ENCODE measurements around the gene RASSF3. TPM values are rescaled to one million over a fixed set of nuclear protein-coding genes. Genes with fewer than 3 reads are reported as not detected.
A peak's percentile ranks its signal among the peaks of the same experiment; 100 is the strongest.
"Not testable (repeated sequence)": the region's sequence is repeated elsewhere in the genome, so short reads cannot be mapped to it uniquely, and the experiment has no call there.

The RASSF3 gene
- total and polyA plus RNA-seq, 2 of the 13 experiments (the other 11 are each of a cell fraction or from before 2014, with no cell fraction given), result 15.5 to 16.0 TPM

DNA sequence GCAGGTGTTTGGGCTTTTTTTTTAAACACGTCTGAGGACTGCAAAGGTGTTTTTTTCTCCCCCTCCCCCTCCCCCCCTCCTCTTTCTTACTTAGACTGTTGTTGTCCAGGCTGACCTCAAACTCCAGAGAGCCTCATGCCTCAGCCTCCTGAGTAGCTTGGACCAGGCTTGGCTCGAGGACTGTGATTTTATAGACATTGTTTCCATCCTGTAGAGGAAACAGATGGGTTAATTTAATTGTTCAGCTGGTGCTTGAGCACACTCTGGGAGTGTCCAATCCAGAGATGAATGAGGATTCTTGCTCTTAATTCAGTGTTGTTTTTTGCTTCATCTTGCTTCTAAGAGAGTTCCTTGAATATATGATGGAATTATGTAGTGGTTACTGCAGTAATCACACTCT lies 42.1 kb downstream of the RASSF3 start:
- intact Hi-C loops (cut with micrococcal nuclease; ENCODE audit: unreplicated experiment) (no loop called here), in situ Hi-C loops (cut with HindIII; ENCODE audit: extremely low pct_ligation_motif_present, low pct_unique_long_range_greater_than_20kb) (no loop called here)
- Histone ChIP-seq H3K4me2 (ENCODE audit: low read depth, low read length) (no peak overlapping the region), H2AFZ (ENCODE audit: low read length) (no peak overlapping the region), H3K9me3 (ENCODE audit: low read length) (no peaks in the 10 kb centered on the region), H4K20me1 (ENCODE audit: insufficient read depth, low read length) (0 out of 2 replicates have a peak, but pooled peaks cover 2% of the 10 kb centered on the region), H3K4me3 (replicated peaks in 1 of 3; ENCODE audit: insufficient read depth in 1 of 3, low read depth in 2 of 3, low read length in 3 of 3) (no peak overlapping the region), H3K36me3 (replicated peaks in 1 of 2; ENCODE audit: control insufficient read depth in 1 of 2, insufficient read depth in 2 of 2, low read length in 2 of 2) (no peaks in the 10 kb centered on the region), H3K27me3 (ENCODE audit: control insufficient read depth in 1 of 2, insufficient read depth in 2 of 2, low read length in 2 of 2) (no peaks in the 10 kb centered on the region), H3K9ac (ENCODE audit: insufficient read depth, low read depth, low read length) (no peak overlapping the region), H3K4me1 (ENCODE audit: insufficient read depth, low read length) (peaks cover 57% of the 10 kb centered on the region), H3K27ac (ENCODE audit: extremely low read length, insufficient read depth, low read length) (no peak overlapping the region), H3K79me2 (ENCODE audit: insufficient read depth, low read length) (peaks cover 35% of the 10 kb centered on the region)
- ATAC-seq, result no peak
- 98% methylated on average over 2 of the region's 2 CpGs for WGBS (ENCODE audit: low lambda C conversion rate)
- no peak for DNase-seq (ENCODE audit: low spot score)
- BruUV-seq (replicated peaks), result no TSS peak
- FAIRE-seq, result no peak
- ChIA-PET CTCF (ENCODE audit: low intra/inter-chr PET ratio, low total read pairs) (no interaction called here), POLR2A (no interaction called here)
- TF ChIP-seq MEIS2 (CRISPR knock-in tag; IDR thresholded peaks at IDR 0.05), result no peak
- TF ChIP-seq ZFP62 (CRISPR knock-in tag; IDR thresholded peaks at IDR 0.05), result no peak
- TF ChIP-seq, protein P1, sequence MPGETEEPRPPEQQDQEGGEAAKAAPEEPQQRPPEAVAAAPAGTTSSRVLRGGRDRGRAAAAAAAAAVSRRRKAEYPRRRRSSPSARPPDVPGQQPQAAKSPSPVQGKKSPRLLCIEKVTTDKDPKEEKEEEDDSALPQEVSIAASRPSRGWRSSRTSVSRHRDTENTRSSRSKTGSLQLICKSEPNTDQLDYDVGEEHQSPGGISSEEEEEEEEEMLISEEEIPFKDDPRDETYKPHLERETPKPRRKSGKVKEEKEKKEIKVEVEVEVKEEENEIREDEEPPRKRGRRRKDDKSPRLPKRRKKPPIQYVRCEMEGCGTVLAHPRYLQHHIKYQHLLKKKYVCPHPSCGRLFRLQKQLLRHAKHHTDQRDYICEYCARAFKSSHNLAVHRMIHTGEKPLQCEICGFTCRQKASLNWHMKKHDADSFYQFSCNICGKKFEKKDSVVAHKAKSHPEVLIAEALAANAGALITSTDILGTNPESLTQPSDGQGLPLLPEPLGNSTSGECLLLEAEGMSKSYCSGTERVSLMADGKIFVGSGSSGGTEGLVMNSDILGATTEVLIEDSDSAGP (CRISPR knock-in tag; IDR thresholded peaks at IDR 0.05; ENCODE audit: borderline replicate concordance), result no peak
- no peak for TF ChIP-seq ZNF577 (CRISPR knock-in tag; IDR thresholded peaks at IDR 0.05; ENCODE audit: borderline replicate concordance, low read depth)
- TF ChIP-seq ARNT (IDR thresholded peaks at IDR 0.05), result no peak
- no peak for TF ChIP-seq ZNF841 (CRISPR knock-in tag; IDR thresholded peaks at IDR 0.05; ENCODE audit: borderline replicate concordance)

DNA sequence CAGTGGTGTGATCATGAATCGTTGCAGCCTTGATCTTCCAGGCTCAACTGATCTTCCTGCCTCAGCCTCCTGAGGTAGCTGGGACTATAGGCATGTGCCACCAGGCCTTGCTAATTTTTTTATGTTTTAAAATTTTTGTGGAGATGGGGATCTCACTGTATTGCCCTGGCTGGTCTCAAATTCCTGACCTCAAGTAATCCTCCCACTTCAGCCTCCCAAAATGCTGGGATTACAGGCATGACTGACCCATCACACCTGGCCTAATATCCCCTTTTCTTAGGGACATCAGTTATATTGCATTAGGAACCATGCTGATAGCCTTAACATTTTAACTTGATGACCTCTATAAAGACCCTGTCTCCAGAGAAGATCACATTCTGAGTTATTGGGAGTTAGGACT lies 42.8 kb downstream of the RASSF3 start:
- Histone ChIP-seq H3K4me3 (replicated peaks in 1 of 3; ENCODE audit: insufficient read depth in 1 of 3, low read depth in 2 of 3, low read length in 3 of 3) (no peak overlapping the region), H3K4me2 (ENCODE audit: low read depth, low read length) (no peak overlapping the region), H3K27me3 (ENCODE audit: control insufficient read depth in 1 of 2, insufficient read depth in 2 of 2, low read length in 2 of 2) (no peaks in the 10 kb centered on the region), H3K4me1 (ENCODE audit: insufficient read depth, low read length) (peaks cover 64% of the 10 kb centered on the region), H3K9me3 (ENCODE audit: low read length) (no peaks in the 10 kb centered on the region), H4K20me1 (ENCODE audit: insufficient read depth, low read length) (0 out of 2 replicates have a peak, but pooled peaks cover 2% of the 10 kb centered on the region), H3K79me2 (ENCODE audit: insufficient read depth, low read length) (peaks cover 40% of the 10 kb centered on the region), H3K27ac (ENCODE audit: extremely low read length, insufficient read depth, low read length) (no peak overlapping the region), H2AFZ (ENCODE audit: low read length) (no peak overlapping the region), H3K9ac (ENCODE audit: insufficient read depth, low read depth, low read length) (no peak overlapping the region), H3K36me3 (replicated peaks in 1 of 2; ENCODE audit: control insufficient read depth in 1 of 2, insufficient read depth in 2 of 2, low read length in 2 of 2) (no peaks in the 10 kb centered on the region)
- WGBS (ENCODE audit: low lambda C conversion rate), result 92% methylated on average over 1 of the region's 1 CpG
- TF ChIP-seq ZNF121 (CRISPR knock-in tag; IDR thresholded peaks at IDR 0.05), result peak; percentile 55; the same call in 1 of the 2 replicates
- TF ChIP-seq, protein P2, sequence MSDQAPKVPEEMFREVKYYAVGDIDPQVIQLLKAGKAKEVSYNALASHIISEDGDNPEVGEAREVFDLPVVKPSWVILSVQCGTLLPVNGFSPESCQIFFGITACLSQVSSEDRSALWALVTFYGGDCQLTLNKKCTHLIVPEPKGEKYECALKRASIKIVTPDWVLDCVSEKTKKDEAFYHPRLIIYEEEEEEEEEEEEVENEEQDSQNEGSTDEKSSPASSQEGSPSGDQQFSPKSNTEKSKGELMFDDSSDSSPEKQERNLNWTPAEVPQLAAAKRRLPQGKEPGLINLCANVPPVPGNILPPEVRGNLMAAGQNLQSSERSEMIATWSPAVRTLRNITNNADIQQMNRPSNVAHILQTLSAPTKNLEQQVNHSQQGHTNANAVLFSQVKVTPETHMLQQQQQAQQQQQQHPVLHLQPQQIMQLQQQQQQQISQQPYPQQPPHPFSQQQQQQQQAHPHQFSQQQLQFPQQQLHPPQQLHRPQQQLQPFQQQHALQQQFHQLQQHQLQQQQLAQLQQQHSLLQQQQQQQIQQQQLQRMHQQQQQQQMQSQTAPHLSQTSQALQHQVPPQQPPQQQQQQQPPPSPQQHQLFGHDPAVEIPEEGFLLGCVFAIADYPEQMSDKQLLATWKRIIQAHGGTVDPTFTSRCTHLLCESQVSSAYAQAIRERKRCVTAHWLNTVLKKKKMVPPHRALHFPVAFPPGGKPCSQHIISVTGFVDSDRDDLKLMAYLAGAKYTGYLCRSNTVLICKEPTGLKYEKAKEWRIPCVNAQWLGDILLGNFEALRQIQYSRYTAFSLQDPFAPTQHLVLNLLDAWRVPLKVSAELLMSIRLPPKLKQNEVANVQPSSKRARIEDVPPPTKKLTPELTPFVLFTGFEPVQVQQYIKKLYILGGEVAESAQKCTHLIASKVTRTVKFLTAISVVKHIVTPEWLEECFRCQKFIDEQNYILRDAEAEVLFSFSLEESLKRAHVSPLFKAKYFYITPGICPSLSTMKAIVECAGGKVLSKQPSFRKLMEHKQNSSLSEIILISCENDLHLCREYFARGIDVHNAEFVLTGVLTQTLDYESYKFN (CRISPR knock-in tag; conservative IDR thresholded peaks at IDR 0.05), result no peak
- intact Hi-C loops (cut with micrococcal nuclease; ENCODE audit: unreplicated experiment) (no loop called here), in situ Hi-C loops (cut with HindIII; ENCODE audit: extremely low pct_ligation_motif_present, low pct_unique_long_range_greater_than_20kb) (no loop called here)
- ChIA-PET POLR2A (no interaction called here), CTCF (ENCODE audit: low intra/inter-chr PET ratio, low total read pairs) (no interaction called here)
- DNase-seq (ENCODE audit: low spot score), result no peak
- FAIRE-seq, result no peak
- no TSS peak for BruUV-seq (replicated peaks)
- no peak for ATAC-seq

DNA sequence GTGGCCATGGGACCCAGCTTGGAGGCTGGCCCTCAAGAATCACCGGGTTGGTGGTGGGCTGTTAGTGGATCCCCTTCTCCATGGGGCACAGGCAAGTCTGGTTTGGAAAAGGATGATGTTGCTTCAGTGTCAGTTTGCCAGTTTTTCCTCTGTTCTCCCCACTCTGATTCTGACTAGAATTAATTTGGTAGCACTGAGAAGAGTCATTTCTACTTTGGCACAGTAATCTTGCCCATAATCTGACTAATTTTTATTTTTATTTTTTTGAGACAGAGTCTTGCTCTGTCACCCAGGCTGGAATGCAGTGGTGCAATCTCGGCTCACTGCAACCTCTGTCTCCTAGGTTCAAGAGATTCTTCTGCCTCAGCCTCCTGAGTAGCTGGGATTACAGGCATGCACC lies 43.6 kb downstream of the RASSF3 start:
- H3K4me2 ChIP-seq (ENCODE audit: low read depth, low read length); H3K27ac ChIP-seq (ENCODE audit: extremely low read length, insufficient read depth, low read length); CTCF ChIA-PET (ENCODE audit: low intra/inter-chr PET ratio, low total read pairs); H3K9ac ChIP-seq (ENCODE audit: insufficient read depth, low read depth, low read length); BruUV-seq (replicated peaks); H3K27me3 ChIP-seq (ENCODE audit: control insufficient read depth in 1 of 2, insufficient read depth in 2 of 2, low read length in 2 of 2); H3K4me3 ChIP-seq (replicated peaks in 1 of 3; ENCODE audit: insufficient read depth in 1 of 3, low read depth in 2 of 3, low read length in 3 of 3); DNase-seq (ENCODE audit: low spot score); FAIRE-seq; H3K9me3 ChIP-seq (ENCODE audit: low read length); in situ Hi-C loops (cut with HindIII; ENCODE audit: extremely low pct_ligation_motif_present, low pct_unique_long_range_greater_than_20kb); H3K36me3 ChIP-seq (replicated peaks in 1 of 2; ENCODE audit: control insufficient read depth in 1 of 2, insufficient read depth in 2 of 2, low read length in 2 of 2); H2AFZ ChIP-seq (ENCODE audit: low read length); ATAC-seq; POLR2A ChIA-PET; intact Hi-C loops (cut with micrococcal nuclease; ENCODE audit: unreplicated experiment); H4K20me1 ChIP-seq (ENCODE audit: insufficient read depth, low read length): not testable (repeated sequence)
- Histone ChIP-seq H3K79me2 (ENCODE audit: insufficient read depth, low read length) (peaks cover 40% of the 10 kb centered on the region), H3K4me1 (ENCODE audit: insufficient read depth, low read length) (peaks cover 72% of the 10 kb centered on the region)
- 90% methylated on average over 2 of the region's 2 CpGs for WGBS (ENCODE audit: low lambda C conversion rate)

All from HepG2 (cell line).